Brain microvascular endothelial cell (primary cell): ENCODE data around the gene IGF1R.

Source experiments
- DNase-seq: peaks from one replicate; pipeline ENCODE4 v3.0.0-alpha.2; 2020
- H3K27ac ChIP-seq: fragments of 250-450 bp; sonication (Bioruptor Pico); 2 replicates; pipeline ENCODE4 v1.5.1; 2020; ENCODE audit warnings: mild to moderate bottlenecking, moderate library complexity
- H3K27me3 ChIP-seq: fragments of 250-450 bp; sonication (Bioruptor Pico); replicated peaks from 2 replicates; pipeline ENCODE4 v1.5.1; 2020; ENCODE audit warnings: mild to moderate bottlenecking
- H3K36me3 ChIP-seq: fragments of 250-450 bp; sonication (Bioruptor Pico); replicated peaks from 2 replicates; pipeline ENCODE4 v1.5.1; 2020; ENCODE audit warnings: mild to moderate bottlenecking
- H3K4me3 ChIP-seq: 2 replicates; pipeline ENCODE4 v1.5.1; 2011; ENCODE audit warnings: low read depth, mild to moderate bottlenecking, control low read depth, low read length, moderate library complexity
- CTCF ChIP-seq: IDR thresholded peaks from 2 replicates; pipeline ENCODE4 v1.5.1; 2011; ENCODE audit warnings: low read depth, mild to moderate bottlenecking, moderate library complexity, low read length, control low read depth, inconsistent platforms; ENCODE audit errors: missing control alignments
- in situ Hi-C: cut with HindIII; loops from 2 replicates; pipeline ENCODE4 v1.10.0; 2017; ENCODE audit warnings: low sequenced_read_pairs, low pct_ligation_motif_present

IGF1R gene

GRCh38 chr15:98760112-98760826, 111.9 kb downstream of the IGF1R start:
- Histone ChIP-seq H3K27ac (no peak overlapping the region), H3K36me3 (no peaks in the 10 kb centered on the region), H3K27me3 (no peaks in the 10 kb centered on the region), H3K4me3 (no peak overlapping the region)
- in situ Hi-C loops: no loop called here
- no peak for DNase-seq
- no peak for TF ChIP-seq CTCF

GRCh38 chr15:98760975-98761374, 112.6 kb downstream of the IGF1R start:
- no peak for TF ChIP-seq CTCF
- in situ Hi-C loops: no loop called here
- Histone ChIP-seq H3K27me3 (no peaks in the 10 kb centered on the region), H3K4me3 (no peak overlapping the region), H3K36me3 (no peaks in the 10 kb centered on the region), H3K27ac (no peak overlapping the region)
- DNase-seq: no peak

GRCh38 chr15:98763179-98763578, 114.8 kb downstream of the IGF1R start:
- in situ Hi-C loops: no loop called here
- TF ChIP-seq CTCF: no peak
- DNase-seq: no peak
- Histone ChIP-seq H3K36me3 (no peaks in the 10 kb centered on the region), H3K27me3 (no peaks in the 10 kb centered on the region), H3K27ac (no peak overlapping the region), H3K4me3 (no peak overlapping the region)

- no peak for TF ChIP-seq CTCF
- no peaks in the 10 kb centered on the region for H3K27me3 ChIP-seq
- no peaks in the 10 kb centered on the region for H3K36me3 ChIP-seq
- H3K27ac ChIP-seq: no peak overlapping the region
- no peak for DNase-seq
- H3K4me3 ChIP-seq: no peak overlapping the region
- in situ Hi-C loops: no loop called here
Measured at GRCh38 chr15:98764291-98764690, 116.0 kb downstream of the IGF1R start.

- DNase-seq: no peak
- no peaks in the 10 kb centered on the region for H3K36me3 ChIP-seq
- no peaks in the 10 kb centered on the region for H3K27me3 ChIP-seq
- no peak for TF ChIP-seq CTCF
- in situ Hi-C loops: no loop called here
- H3K4me3 ChIP-seq: no peak overlapping the region
- H3K27ac ChIP-seq: no peak overlapping the region
Measured at GRCh38 chr15:98765610-98766009, 117.3 kb downstream of the IGF1R start.

- no peak for TF ChIP-seq CTCF
- H3K4me3 ChIP-seq: no peak overlapping the region
- in situ Hi-C loops: no loop called here
- DNase-seq: no peak
- H3K27ac ChIP-seq: no peak overlapping the region
- no peaks in the 10 kb centered on the region for H3K27me3 ChIP-seq
- no peaks in the 10 kb centered on the region for H3K36me3 ChIP-seq
Measured at GRCh38 chr15:98767692-98768091, 119.4 kb downstream of the IGF1R start.
